Left renal cortex interstitium (tissue), 4 donors: ENCODE results near the gene IRF2. TPM values are rescaled to one million over a fixed set of nuclear protein-coding genes. Genes with fewer than 3 reads are reported as not detected.

Experiments used
- DNase-seq, 4 donors: peaks; one replicate each; pipeline ENCODE4 v3.0.0-alpha.2; 2013; ENCODE audit warnings: low read depth in 4 of 4, low spot score in 2 of 4, missing footprints in 1 of 4
- polyA plus RNA-seq, 4 donors: library from polyadenylated mRNA; unstranded; fragments of 120-200 nt; gene quantifications; one replicate each; pipeline ENCODE4 v1.2.1, GENCODE V29; 2013; ENCODE audit not compliant: insufficient read length in 4 of 4

IRF2 gene
- polyA plus RNA-seq, 4 donors = 30.2 to 35.5 (median 33.0) TPM

DNA sequence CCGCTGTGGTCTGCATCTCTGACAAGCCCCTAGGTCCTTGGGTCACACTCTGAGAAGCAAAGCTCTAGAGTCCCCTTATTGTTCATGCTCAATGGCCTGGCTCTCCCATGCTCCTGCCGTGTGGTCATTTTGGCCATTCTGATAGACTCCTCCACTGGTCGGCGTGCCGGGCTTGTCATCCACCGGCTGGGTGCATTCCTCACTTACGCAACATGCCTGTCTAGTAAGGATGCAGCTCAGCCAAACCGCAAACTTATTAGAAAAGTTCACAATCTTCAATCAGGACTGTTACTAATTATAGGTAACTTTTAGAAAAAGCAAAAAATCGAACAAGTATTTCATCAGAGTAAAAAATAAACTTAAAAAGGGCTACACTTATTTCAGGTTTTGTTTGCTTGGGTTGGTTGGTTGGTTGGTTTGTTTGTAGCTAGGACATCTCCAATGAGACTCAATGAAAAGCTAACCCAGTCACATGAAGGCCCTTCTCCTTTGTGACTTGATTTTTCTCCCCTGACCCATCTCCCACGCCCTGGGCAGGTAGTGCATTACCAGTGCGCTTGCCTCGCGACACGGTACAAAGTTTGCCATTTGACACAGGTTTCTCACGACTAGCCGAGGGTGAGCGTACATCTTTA, 41.0 kb downstream of the IRF2 start:
- no peak for DNase-seq

DNA sequence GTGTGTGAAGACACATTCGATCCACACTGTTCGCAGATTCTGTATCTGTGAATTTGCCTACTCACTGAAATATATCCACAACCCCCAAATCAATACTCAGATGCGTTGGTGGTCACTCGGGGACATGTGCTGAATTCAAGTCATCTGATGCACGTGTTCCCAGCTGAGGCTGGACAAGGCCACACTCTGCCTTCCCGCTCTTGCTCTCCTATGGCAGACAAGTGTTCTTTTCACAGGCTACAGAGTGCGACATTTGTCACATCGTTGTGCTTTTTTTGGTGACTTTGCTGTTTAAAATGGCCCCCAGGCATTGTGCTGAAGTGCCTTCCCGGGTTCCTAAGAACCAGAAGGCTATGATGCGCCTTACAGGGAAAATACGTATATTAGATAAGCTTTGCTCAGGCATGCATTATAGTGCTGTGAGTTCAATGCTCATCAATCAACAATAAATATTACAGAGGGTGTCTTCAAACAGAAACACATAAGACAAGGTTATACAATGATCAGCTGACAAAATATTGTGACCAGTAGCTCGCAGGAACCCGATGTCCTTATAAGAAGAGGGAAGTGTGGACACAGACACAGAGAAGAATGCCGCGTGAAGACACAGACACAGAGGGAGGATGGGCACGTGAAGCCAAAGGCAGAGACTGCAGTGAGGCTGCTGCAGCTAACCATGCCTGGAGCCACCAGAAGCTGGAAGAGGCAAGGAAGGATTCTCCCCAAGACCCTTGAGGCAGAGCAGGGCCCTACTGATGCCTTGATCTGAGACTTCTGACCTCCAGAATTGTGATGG, 42.0 kb downstream of the IRF2 start:
- DNase-seq = no peak

- DNase-seq = no peak
These were observed 44.2 kb downstream of the IRF2 start for GRCh38 chr4:184430163-184430562.

DNA sequence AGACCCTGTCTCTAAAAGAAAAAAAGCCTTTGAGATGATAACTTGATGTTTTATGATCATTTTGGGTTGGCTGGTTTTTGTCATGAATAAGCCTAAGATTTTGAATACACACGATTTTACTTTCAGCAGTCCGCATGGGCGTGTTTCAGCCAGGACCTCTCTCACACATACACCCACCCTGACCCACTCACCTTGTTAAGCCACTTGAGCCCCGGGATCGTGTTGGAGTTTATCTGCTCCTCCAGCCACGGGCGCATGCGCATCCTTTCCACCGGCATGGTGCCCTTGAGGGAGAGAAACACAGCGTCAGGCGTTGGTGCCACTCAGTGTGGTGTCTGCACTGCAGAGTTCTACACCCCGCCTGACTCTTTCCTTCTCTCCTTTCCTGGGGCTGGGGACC, 45.6 kb downstream of the IRF2 start:
- DNase-seq = no peak

DNA sequence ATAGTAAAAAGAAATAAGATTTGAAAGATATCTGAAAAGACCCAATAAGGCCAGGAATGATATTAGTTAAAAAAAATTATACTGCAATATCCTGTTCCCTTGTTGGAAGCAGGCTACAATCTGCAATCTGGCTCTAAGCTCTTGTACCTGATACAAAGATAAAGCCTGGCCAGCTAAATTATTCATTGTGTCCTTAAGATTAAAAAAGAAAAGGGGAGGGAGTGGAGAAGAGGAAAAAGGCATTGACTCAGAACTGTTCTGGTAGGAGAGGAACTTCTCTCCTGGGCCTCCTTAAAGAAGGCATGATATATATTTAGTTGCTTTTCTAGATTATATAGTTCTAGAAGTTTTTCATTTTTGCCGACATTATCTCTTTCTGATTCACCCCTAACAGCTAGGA, 46.7 kb downstream of the IRF2 start:
- no peak for DNase-seq

- no peak for DNase-seq
These were observed 47.3 kb downstream of the IRF2 start for GRCh38 chr4:184427093-184427492.

GRCh38 chr4:184424993-184425758, 49.2 kb downstream of the IRF2 start:
- DNase-seq = no peak

GRCh38 chr4:184424279-184424678, 50.1 kb downstream of the IRF2 start:
- DNase-seq = no peak

DNA sequence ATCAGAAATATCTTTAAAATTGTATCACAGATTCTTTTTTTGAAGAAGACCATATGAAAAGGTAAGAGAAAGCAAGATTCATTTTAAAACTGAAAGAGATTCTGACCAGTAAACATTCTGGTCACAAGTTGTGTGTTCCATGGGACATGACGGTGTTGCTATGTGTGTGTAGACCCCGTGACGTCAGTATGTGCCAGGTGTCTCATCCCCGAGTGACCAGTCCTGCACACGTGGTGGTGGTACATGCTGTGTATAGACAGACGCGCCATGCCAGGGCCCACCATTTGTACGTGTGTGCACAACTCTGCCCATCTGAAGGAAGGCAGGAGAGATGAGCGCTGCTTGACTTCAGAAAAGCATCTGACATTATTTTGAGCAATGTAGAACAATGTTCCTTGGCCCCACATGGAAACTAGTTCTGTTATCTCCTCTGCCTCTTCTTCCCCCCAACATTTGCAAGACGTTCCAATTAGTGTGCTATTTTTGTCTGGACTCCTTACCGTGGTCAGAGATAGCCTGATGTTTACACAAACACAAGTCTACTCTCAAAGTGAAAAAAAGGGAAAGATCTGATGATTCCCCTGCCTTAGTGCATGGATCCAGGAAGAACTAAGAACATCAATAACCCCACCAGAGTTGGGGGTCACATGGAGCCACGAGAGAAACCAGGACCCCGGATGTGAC, 51.2 kb downstream of the IRF2 start:
- no peak for DNase-seq

DNA sequence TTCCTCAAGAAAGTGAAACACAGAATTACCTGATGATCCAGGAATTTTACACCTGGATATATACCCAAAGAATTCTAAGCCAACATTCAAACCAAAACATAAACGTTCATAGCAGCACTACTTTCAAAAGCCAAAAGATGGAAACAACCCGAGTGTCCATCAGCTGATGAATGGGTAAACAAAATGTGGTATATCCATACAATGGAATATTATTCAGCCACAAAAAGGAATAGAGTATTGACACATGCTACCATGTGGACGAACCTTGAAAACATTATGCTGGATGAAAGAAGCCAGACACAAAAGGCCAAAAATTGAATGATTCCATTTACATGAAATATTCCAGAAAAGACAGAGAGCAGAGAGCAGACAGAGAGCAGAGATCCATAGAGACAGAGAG, 52.0 kb downstream of the IRF2 start:
- DNase-seq = no peak

GRCh38 chr4:184421533-184422155, 52.7 kb downstream of the IRF2 start:
- DNase-seq = no peak

DNA sequence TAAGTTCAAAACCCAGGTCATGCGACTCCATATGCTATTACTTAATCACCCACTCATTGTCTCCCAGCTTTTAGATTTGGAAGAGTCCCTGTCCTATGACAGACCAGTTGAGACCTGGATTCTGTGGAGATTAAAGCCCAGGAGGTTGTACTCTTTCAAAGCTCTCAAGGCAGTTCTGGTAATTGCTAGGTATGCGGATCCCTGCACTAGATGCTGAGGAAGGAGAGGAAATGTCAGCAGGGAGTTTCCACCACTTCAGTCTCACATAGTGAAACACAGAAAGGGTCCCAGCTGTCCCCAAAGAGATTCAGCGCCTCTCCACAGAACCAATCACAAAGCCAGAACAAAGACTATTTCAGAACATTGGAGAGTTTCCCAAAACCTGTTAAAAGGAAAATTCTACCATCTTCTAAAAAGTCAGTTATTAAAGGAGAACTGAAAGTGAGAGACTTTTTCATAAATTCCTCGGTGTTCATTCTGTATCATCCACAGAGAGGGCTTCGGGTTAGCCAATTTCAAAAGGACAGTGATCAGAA, 53.4 kb downstream of the IRF2 start:
- no peak for DNase-seq

GRCh38 chr4:184420402-184420801, 53.9 kb downstream of the IRF2 start:
- no peak for DNase-seq

DNA sequence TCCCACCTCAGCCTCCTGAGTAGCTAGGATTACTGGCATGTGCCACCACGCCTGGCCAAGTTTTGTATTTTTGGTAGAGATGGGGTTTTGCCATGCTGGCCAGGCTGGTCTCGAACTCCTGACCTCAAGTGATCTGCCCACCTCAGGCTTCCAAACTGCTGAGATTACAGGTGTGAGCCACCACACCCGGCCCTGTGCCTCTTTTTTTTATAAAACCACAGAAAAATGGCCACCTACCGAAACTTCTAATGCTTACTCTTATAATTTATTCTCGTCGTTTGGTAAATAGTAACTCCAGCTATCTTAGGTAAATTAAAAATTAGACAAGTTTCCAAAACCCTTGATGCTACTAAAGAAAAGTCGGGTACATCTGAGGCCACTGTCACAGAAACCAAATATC, 54.4 kb downstream of the IRF2 start:
- no peak for DNase-seq

- DNase-seq = no peak
These were observed 56.4 kb downstream of the IRF2 start for GRCh38 chr4:184417802-184418511.

DNA sequence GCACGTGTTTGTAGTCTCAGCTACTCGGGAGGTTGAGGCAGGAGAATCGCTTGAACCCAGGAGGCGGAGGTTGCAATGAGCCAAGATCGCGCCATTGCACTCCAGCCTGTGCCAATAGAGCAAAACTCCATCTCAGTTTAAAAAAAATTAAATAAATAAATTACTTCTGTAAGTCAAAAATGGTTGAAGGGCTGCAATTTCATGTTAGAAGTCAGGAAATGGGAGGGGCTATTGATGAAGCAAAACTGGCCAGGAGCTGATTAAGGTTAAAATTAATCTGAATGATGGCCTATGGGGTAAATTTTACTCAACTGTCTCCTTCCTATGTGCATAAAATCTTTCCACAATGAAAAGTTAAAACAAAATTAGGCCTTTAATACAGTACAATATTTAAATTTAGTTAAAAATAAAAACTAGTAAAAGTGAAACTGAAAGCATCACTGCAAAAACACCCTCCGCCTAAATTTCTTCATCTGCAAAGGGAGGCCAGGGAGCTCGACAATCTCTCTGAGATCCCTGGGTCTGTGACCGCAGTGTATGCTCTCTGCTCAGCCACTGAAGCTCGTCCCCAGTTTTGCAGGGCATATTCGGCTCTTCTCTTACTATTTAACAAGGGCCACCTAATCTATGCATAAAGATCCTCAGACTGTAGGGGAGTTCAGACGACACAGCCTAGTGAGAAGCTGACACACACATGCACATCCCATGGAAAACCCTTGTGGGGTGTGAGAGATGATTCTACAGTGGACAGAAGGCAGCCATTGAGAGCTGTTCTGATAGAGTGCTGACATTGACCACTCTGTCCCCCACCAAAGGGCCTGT, 57.2 kb downstream of the IRF2 start:
- no peak for DNase-seq

DNA sequence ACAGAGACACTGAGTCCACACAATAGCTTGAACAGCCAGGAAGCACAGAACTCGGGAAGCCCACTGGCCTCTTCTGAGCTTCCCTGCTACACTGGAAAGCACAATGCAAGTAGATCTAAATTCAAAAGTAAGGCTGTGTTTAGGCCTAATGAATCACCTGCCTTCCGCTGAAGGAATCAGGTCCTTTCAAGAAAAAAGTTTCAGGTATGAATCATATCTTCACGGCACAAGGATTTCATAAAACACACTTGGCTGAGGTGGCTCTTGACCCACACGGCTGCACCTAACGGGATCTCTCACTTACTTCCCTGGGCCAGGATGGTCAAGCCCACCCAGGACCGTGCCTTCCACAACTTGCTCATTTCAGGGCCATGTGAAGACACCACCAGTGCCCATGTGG, 59.3 kb downstream of the IRF2 start:
- DNase-seq = no peak

- DNase-seq = no peak
These were observed 60.9 kb downstream of the IRF2 start for GRCh38 chr4:184413261-184414046.
